ENCODE measurements around the gene CST5.
"Not testable (repeated sequence)": the region's sequence is repeated elsewhere in the genome, so short reads cannot be mapped to it uniquely, and the experiment has no call there.

The CST5 gene

GRCh38 chr20:23832775-23833513, 46.6 kb downstream of the CST5 start:
- no peak for DNase-seq

GRCh38 chr20:23831961-23832360, 47.6 kb downstream of the CST5 start:
- not testable (repeated sequence) for DNase-seq

GRCh38 chr20:23826541-23827021, 53.0 kb downstream of the CST5 start, which contains the start of gene CST2:
TSS of gene CST2 (minus strand) at chr20:23826729. CDS start at chr20:23826660, 69 bp downstream.
- no peak for DNase-seq
